Liver (tissue), 9 donors: ENCODE results near the gene PLCB1. TPM values are rescaled to one million over a fixed set of nuclear protein-coding genes. Genes with fewer than 3 reads are reported as not detected.

Source experiments
- DNase-seq: peaks from one replicate; pipeline ENCODE4 v3.0.0-alpha.2; 2017; ENCODE audit warnings: low spot score
- H3K27ac ChIP-seq, 2 donors: one replicate each; pipeline ENCODE4 v1.7.0; 2013; ENCODE audit warnings: inconsistent platforms in 2 of 2, low read length in 2 of 2, control low read depth in 1 of 2, low read depth in 1 of 2, mild to moderate bottlenecking in 1 of 2
- H3K27me3 ChIP-seq, 4 donors: one replicate each; pipeline versions ENCODE4 v1.6.1 to v1.7.0; 2013; ENCODE audit warnings: low read length in 3 of 4, inconsistent platforms in 1 of 4, mild to moderate bottlenecking in 1 of 4, moderate library complexity in 1 of 4; ENCODE audit not compliant: control insufficient read depth in 4 of 4, insufficient read depth in 4 of 4
- H3K36me3 ChIP-seq, 4 donors: one replicate each; pipeline versions ENCODE4 v1.6.1 to v1.7.0; 2013; ENCODE audit warnings: low read length in 3 of 4, mild to moderate bottlenecking in 3 of 4, low read depth in 1 of 4, moderate library complexity in 1 of 4; ENCODE audit not compliant: control insufficient read depth in 4 of 4, insufficient read depth in 3 of 4
- H3K4me1 ChIP-seq, 4 donors: one replicate each; pipeline versions ENCODE4 v1.6.1 to v1.7.0; 2013; ENCODE audit warnings: low read length in 3 of 4, mild to moderate bottlenecking in 3 of 4, moderate library complexity in 1 of 4; ENCODE audit not compliant: control insufficient read depth in 4 of 4, insufficient read depth in 4 of 4
- H3K4me3 ChIP-seq, 3 donors: one replicate each; pipeline versions ENCODE4 v1.6.1 to v1.7.0; 2013; ENCODE audit warnings: low read length in 3 of 3, control low read depth in 1 of 3, low read depth in 1 of 3, mild to moderate bottlenecking in 1 of 3
- H3K9ac ChIP-seq, 2 donors: one replicate each; pipeline ENCODE4 v1.7.0; 2013; ENCODE audit warnings: low read length in 2 of 2, mild to moderate bottlenecking in 2 of 2, moderate library complexity in 2 of 2, control low read depth in 1 of 2, low read depth in 1 of 2
- H3K9me3 ChIP-seq, 4 donors: one replicate each; pipeline versions ENCODE4 v1.6.1 to v1.7.0; 2013; ENCODE audit warnings: low read length in 3 of 4; ENCODE audit not compliant: control insufficient read depth in 4 of 4
- ATF3 ChIP-seq: IDR thresholded peaks from 2 replicates; pipeline ENCODE4 v1.6.1; 2016; ENCODE audit warnings: antibody characterized with exemption
- EGR1 ChIP-seq, 2 donors: IDR thresholded peaks; 2 replicates each; pipeline ENCODE4 v1.6.1; 2016 to 2018; ENCODE audit warnings: antibody characterized with exemption in 2 of 2, low read depth in 2 of 2
- FOXA1 ChIP-seq: IDR thresholded peaks from 2 replicates; pipeline ENCODE4 v1.6.1; 2016; ENCODE audit warnings: antibody characterized with exemption
- FOXA2 ChIP-seq: IDR thresholded peaks from 2 replicates; pipeline ENCODE4 v1.6.1; 2016; ENCODE audit warnings: antibody characterized with exemption
- GABPA ChIP-seq, 2 donors: IDR thresholded peaks in 1 of 2; conservative IDR thresholded peaks in 1 of 2; 2 replicates each; pipeline ENCODE4 v1.6.1; 2016; ENCODE audit warnings: antibody characterized with exemption in 2 of 2, mild to moderate bottlenecking in 1 of 2, moderate library complexity in 1 of 2
- HNF4A ChIP-seq, 2 donors: conservative IDR thresholded peaks; 2 replicates each; pipeline ENCODE4 v1.6.1; 2016; ENCODE audit warnings: antibody characterized with exemption in 2 of 2, mild to moderate bottlenecking in 2 of 2
- HNF4G ChIP-seq: IDR thresholded peaks from 2 replicates; pipeline ENCODE4 v1.6.1; 2016; ENCODE audit warnings: antibody characterized with exemption
- JUND ChIP-seq, 2 donors: IDR thresholded peaks; 2 replicates each; pipeline ENCODE4 v1.6.1; 2016; ENCODE audit warnings: antibody characterized with exemption in 2 of 2
- NR2F2 ChIP-seq: IDR thresholded peaks from 2 replicates; pipeline ENCODE4 v1.6.1; 2016; ENCODE audit warnings: antibody characterized with exemption
- RAD21 ChIP-seq, 2 donors: IDR thresholded peaks; 2 replicates each; pipeline ENCODE4 v1.6.1; 2016; ENCODE audit warnings: antibody characterized with exemption in 2 of 2, mild to moderate bottlenecking in 2 of 2
- REST ChIP-seq: IDR thresholded peaks from 2 replicates; pipeline ENCODE4 v1.6.1; 2016; ENCODE audit warnings: antibody characterized with exemption, mild to moderate bottlenecking
- RXRA ChIP-seq, 2 donors: IDR thresholded peaks; 2 replicates each; pipeline ENCODE4 v1.6.1; 2017 to 2018; ENCODE audit warnings: antibody characterized with exemption in 2 of 2, mild to moderate bottlenecking in 1 of 2
- SP1 ChIP-seq: IDR thresholded peaks from 2 replicates; pipeline ENCODE4 v1.6.1; 2018; ENCODE audit warnings: antibody characterized with exemption, mild to moderate bottlenecking
- TAF1 ChIP-seq: conservative IDR thresholded peaks from 2 replicates; pipeline ENCODE4 v1.6.1; 2016; ENCODE audit warnings: antibody characterized with exemption, mild to moderate bottlenecking
- YY1 ChIP-seq: IDR thresholded peaks from 2 replicates; pipeline ENCODE4 v1.6.1; 2016; ENCODE audit warnings: antibody characterized with exemption, mild to moderate bottlenecking
- ZBTB33 ChIP-seq: IDR thresholded peaks from 2 replicates; pipeline ENCODE4 v1.6.1; 2016; ENCODE audit warnings: antibody characterized with exemption
- WGBS: extraction: QIAGEN DNeasy Blood & Tissue Kit; methylation state at CpG from one replicate; pipeline ENCODE4 v1.1.7; 2013; 5-methylcytosine and 5-hydroxymethylcytosine counted together
- polyA plus RNA-seq, 2 donors: library from polyadenylated mRNA; stranded (reverse) in 1 of 2; unstranded in 1 of 2; fragments of 200-250 nt in 1 of 2; fragments of >200 nt in 1 of 2; fragmentation: Nextera tagmentation in 1 of 2; extraction: Ambion mirVana in 1 of 2; gene quantifications; one replicate each; pipeline versions ENCODE4 v1.2.1 to v1.2.3, GENCODE V29; 2013 to 2015
- total RNA-seq, 2 donors: library from RNA; depleted of rRNA; stranded (reverse); fragments of >200 nt; gene quantifications; one replicate each; pipeline ENCODE4 v1.2.3, GENCODE V29; 2014
- TF ChIP-seq, protein P1 (sequence below): fragments of 150-350 bp; IDR thresholded peaks from 2 replicates; pipeline ENCODE4 v1.5.1; 2017; ENCODE audit warnings: improper control_type of control experiment, low read depth, low read length; ENCODE audit not compliant: missing input control
- TF ChIP-seq, protein P2 (sequence below): IDR thresholded peaks from 2 replicates; pipeline ENCODE4 v1.6.1; 2016; ENCODE audit warnings: antibody characterized with exemption
- donor health status: healthy.
- donor health status: healthy.
- donor health status: healthy.
- donor health status: healthy.
- donor health status: healthy.

The PLCB1 gene
- total and polyA plus RNA-seq, 4 donors = 3.7 to 13.5 (median 5.9) TPM

DNA sequence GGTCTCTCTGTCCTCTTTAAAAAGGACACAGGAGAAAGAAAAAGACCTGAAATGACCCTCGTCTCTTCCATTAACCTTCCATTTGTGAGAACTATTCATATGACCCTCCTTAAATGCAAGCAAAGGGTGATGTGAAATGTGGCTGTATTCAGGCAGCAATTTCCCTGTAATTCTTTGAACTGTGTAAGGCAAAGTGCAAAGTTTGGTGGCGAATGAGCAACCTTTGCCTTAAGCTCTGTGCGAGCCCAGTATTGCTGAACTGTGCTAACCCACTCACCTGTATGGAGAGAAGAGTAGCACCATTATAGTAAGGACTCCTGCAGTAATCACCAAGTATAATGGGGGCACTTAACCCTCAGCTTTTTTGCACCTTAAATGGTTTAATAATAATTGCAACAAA lies 223.4 kb downstream of the PLCB1 start:
- no peaks in the 10 kb centered on the region for H3K9me3 ChIP-seq
- 38% methylated on average over 3 of the region's 3 CpGs for WGBS
- H3K36me3 ChIP-seq = no peaks in the 10 kb centered on the region
- TF ChIP-seq ZBTB33 (no peak), HNF4G (peak; percentile 99), REST (no peak), FOXA1 (peak; percentile 33), RXRA (IDR thresholded peaks at IDR 0.05) (peak; percentile 79 to 92), ATF3 (peak; percentile 54), FOXA2 (peak; percentile 21), TAF1 (no peak), SP1 (peak; percentile 74), GABPA (IDR thresholded peaks at IDR 0.05 in 1 of 2, conservative IDR thresholded peaks at IDR 0.05 in 1 of 2) (no peak), JUND (IDR thresholded peaks at IDR 0.05) (peak in 1 of 2 donors; percentile 26), RAD21 (IDR thresholded peaks at IDR 0.05) (peak; percentile 15 to 63), NR2F2 (no peak), EGR1 (IDR thresholded peaks at IDR 0.05; ENCODE audit: low read depth in 2 of 2) (no peak), HNF4A (conservative IDR thresholded peaks at IDR 0.05) (peak; percentile 98 to 100), YY1 (peak; percentile 29)
- TF ChIP-seq, protein P1, sequence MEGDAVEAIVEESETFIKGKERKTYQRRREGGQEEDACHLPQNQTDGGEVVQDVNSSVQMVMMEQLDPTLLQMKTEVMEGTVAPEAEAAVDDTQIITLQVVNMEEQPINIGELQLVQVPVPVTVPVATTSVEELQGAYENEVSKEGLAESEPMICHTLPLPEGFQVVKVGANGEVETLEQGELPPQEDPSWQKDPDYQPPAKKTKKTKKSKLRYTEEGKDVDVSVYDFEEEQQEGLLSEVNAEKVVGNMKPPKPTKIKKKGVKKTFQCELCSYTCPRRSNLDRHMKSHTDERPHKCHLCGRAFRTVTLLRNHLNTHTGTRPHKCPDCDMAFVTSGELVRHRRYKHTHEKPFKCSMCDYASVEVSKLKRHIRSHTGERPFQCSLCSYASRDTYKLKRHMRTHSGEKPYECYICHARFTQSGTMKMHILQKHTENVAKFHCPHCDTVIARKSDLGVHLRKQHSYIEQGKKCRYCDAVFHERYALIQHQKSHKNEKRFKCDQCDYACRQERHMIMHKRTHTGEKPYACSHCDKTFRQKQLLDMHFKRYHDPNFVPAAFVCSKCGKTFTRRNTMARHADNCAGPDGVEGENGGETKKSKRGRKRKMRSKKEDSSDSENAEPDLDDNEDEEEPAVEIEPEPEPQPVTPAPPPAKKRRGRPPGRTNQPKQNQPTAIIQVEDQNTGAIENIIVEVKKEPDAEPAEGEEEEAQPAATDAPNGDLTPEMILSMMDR = no peak
- TF ChIP-seq, protein P2, sequence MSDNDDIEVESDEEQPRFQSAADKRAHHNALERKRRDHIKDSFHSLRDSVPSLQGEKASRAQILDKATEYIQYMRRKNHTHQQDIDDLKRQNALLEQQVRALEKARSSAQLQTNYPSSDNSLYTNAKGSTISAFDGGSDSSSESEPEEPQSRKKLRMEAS = no peak
- no peak overlapping the region for H3K9ac ChIP-seq
- no peak overlapping the region for H3K27ac ChIP-seq
- DNase-seq = no peak
- no peaks in the 10 kb centered on the region for H3K27me3 ChIP-seq
- H3K4me3 ChIP-seq = no peak overlapping the region
- H3K4me1 ChIP-seq = no peaks in the 10 kb centered on the region
